Stimulated activated CD4-positive, alpha-beta T cell treated with anti-CD3 and anti-CD28 coated beads, TNF-alpha, amount 100 ng/mL, for 48 hours (primary cell): ENCODE results near the gene GFOD2.

Experiments
- DNase-seq, 3 donors: peaks; one replicate each; pipeline ENCODE4 v3.0.0-alpha.2; 2020; ENCODE audit warnings: low read depth in 3 of 3

Gene GFOD2

DNA sequence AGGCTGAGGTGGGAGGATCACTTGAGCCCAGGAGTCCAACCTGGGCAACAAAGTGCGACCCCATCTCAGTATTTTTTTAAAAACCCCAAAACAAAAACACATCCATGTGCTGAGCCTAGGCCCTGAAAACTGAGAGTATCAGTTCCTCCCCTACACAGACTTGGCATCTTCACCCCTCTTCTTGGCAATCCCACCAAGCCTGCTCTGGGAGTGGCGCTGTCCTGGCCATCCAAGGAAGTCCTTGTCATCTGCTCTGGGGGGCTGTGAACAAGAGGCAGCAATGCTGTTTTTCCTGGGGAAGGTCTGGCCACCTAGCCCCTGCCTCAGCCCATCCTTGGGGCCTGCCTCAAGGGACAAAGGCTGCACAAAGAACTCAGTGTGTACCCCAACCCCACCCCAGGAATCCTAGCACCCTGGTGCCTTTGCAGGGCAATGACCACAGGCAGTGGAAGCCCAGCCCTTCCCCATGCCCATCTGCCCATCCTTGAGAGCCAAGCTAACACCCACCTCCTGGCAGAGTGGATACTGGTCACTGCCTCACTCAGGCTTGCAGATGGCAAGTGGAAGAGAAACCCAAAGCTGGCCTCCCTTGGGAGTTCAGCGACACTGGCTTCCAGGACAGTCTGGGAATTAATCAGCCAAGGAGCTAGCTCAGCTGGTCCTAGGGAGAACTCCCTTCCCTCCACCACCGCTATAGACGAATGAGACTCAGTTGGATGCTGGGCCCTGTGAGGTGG lies 14.8 kb upstream of the GFOD2 start:
- no peak for DNase-seq

DNA sequence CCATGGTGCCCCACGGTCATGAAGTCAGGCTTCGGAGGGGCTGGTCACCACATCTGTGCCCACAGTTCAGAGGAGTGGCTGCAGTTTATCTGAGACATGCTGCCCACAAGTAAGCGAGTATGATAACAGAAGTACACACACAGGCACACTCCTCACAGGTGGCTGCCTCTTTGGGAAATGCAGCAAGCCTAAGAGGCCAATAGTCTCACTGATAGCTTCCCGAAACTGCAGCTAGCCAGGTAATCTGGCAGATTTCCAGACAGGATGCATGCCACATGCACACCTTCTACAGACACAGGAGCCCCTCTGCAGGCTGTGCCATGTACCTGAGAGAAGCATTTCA lies 12.6 kb upstream of the GFOD2 start:
- DNase-seq: no peak

DNA sequence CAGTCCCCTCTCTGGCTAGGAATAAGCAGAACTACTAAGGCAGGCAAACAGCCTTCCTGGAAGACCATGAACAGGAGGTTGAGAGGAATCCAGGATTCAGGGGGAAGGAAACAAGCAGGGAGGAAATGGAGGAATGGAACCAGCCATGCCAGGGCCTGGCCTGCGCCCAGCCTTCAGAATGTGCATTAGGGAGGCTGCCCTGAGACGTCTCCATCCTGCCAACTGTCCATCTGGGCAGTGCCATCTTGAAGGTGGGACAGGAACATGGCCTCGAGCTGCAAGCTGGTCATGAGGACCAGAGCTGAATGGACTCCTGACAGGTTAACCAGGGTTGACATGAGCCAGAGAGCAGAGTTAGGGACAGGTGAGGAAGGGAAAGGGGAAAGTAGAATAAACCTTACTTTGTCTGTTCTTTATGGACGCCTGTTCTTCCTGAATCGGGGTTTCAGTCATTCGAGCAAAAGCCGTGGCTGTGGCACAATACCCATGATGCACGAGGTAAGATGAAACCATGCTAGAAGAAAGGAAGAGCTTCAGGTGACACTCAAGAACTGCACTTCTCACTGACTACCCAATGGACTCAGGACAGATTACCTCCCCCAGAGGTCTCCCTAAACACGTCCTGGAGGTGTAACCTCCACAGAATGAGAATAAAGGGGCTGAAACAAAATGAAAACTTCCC lies 12.1 kb upstream of the GFOD2 start:
- DNase-seq: no peak

DNA sequence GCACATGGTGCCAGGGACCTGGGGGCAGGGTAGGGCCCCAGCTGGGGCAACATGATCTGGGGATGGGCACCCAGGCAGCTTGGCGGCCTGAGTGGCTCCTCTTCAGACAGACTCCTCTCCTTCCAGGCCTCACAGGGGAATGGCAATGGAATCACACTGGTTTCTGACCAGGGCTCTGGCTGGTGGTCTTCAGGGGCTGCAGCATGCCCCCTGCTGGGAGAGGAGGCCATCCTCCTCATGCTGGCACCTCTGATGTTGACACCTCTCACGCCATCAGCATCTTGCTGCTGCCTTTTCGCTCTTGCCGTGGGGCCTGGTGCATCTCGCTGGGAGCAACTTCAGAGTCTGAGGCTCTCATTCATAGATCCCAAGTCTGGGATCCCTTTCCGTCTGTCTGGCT lies 11.2 kb upstream of the GFOD2 start:
- no peak for DNase-seq

DNA sequence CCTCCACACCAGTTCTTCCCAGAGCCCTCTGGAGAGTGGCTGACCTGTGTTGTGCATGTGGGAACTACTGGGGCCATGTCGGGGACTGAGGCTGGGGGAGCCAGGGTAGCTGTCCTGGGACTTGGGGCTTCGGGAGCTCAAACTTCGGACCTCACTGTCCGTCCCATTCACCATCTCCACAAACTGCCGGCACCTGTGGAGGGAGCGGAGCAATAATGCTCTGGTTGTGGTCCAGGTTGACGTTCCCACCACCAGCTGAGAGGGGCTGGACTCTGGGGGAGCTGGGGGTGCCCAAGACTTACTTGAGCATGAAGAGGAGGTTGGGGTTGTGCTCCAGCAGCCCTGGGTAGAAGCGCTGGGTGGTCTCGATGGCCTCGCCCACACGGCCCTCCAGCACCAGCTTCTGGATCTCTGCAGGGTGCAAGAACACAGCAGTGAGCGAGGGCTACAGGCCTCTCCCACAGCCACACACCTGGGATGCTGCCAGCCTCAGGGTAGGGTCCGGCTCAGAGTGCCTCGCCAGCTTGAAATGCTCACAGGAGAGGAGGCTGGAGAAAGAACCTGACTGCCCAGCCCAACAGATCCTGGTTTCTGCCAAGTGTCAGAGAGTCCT lies 10.6 kb upstream of the GFOD2 start:
- no peak for DNase-seq

DNA sequence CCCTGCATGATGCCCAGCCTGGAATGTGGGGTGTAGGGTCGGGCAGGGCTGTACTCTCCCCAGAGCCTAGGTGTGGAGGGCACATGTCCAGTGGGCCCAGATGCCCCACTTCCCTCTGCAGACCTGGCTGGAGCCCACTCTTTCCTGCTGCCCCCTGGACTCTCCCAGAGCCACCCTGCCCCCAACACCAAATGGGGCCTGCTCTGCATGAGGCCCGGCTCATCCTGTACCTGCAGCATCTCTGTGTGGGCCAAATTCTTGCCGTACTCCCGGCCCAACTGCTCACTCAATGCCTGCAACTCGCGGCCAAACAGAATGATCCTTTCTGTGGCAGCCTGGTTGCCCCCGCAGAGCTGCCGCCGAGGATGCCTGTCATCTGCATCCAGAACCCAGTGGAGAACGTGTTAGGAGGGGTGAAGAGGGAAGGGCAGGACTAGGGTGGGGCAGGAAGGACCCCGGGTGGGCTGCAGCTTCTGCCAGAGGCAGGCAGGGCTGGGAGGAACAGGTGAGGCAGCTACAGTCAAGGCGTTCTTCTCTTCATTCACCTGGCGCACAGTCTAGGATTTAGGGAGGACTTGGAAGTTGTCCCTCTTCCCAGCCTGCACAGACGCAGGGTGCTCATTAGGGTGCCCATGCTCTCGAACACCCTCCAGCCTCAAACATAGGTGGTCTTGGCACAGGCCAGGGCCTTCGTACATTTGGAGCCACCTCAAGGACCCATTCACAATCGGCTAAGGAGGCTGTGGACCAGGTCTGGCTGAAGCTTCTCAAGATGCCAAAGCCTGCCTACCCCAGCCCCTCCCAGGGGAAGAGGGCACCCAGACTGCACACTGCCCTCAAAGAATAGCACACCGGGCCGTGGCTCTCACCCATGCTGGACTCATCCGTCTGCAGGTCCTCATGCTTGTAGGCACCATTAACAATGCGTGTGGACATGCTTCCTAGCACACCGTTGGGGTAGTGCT lies 8.7 kb upstream of the GFOD2 start:
- no peak for DNase-seq

DNA sequence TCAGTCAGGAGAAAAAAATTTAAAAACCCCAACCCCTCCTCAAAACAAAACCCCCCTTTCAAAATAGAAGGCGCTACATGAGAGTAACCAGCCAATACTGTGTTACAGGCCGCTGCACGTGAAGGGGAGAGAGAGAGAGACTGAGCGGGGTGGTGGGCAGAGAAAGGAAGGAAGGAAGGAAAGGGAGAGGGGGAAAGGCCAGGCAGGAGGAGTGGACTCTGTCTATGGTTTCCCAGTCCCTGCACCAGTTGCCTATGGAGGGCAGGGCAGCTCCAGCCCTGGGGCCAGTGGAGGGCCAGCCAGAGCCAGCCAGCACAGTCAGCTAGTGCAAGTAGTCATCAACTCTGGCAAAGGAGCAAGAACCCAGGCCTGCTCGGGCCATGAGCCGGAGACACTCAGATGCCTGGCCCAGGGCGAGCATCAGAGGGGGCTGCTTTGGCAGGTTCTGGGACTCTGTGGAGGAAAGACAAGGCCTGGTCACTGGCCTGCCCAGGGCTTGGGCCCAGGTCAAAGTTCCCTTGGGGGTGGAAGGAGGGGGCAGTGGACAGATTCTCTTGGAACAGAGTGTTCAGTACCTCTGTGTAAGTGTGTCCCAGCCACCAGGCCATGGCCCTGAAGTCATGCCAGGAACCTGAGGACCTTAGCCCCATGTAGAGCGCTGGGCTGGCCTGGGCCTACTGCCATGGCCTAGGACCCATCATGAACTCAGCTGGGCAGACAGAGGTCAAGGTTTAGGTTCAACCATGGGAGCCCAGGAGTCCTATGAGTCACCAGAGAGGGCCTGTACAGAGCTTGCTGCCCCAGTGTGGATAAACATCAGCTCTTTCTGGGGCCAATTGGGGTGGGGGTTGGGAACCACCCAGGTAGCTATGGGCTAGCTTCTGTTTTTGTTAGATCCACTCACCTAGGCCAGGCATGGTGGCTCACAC lies 7.3 kb upstream of the GFOD2 start:
- DNase-seq: no peak

DNA sequence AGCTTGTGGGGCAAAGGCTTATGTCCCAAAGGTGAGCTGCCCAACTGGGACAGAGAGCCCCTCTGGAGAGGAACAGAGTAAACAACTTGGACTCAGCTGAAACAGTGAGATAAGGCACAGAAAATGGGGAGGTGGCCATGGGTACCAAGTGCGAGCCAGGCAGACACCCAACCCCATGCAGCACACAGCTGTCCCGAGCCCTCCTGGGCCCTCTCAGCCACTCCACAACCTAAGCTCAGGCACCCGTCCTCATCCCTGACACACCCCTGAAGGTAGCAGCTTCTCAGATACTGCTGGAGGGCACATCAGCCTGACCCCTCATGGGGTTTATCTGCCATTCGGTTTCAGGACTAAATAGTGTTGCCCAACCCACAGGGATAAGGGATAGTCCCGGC lies 4.8 kb upstream of the GFOD2 start:
- DNase-seq: no peak

DNA sequence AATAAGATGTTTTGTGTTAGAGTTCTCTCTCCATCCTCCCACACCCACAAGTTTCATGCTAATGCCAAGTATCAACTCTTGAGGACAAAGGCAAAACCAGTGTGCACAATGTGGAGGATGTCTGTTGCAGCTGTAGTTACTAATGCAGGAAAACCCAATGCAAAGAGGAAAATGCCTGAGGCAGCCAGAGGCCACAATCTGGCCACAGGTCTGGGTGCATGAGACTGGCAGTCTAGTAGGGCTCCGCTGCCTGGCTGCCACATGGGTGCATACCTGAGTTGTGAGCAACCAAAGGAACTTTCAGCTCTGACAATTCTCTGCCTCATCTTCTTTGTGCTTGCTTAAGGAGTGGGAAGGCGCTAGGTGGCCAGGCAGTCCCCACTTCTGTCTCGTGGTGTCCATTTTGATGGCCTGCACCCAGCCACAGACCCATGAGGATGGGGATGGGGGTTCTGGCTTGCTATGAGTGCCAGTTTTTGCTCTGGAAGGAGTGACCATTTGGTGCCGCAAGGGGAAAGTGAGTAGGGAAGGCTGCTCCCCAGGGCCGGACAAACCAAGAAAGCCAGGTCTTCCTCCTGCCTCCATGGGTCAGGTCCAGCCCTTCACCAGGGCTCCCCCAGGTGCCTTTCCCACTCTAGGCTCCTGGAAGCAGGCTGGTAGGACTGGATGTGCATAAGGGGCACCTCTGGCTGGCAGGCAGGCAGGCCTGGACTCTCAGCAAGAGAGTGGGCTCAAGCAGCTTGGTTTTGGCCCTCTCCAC lies 4.2 kb upstream of the GFOD2 start:
- DNase-seq: no peak

DNA sequence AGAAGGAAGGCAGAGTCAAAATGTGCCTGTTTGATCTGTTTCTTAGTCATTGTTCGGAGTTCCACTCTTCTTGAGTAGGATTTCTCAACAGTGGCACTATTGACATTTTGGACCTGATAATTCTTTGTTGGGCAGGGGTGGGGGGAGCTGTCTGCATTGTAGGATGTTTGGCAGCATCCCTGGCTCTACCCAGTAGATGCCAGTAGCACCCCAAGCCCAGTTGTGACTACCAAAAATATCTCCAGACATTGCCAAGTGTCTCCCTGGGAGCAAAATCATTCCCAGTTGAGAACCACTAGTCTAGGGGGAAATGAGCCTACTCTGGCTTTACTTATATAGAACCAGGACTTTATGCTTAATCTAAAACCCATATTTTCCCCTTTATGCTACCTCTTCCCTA lies 1.1 kb upstream of the GFOD2 start:
- DNase-seq: no peak

DNA sequence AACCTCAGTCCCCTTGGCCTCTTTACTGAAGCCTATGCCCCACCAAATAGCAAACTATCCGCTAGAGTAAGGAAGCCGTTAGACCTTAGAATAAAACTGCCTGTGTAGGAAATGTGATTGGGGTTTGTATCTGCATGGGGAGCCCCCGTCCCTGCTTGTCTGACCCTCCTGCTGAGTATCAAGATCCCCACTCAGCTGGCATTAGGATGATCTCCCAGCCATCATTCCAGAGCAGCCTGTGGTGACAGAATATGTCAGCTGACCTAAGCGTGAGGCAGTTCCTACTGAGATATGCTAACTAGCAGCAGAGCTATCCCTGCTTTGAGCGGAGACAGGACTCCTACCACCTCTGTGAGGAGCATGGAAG lies 645 bp upstream of the GFOD2 start:
- DNase-seq: no peak

DNA sequence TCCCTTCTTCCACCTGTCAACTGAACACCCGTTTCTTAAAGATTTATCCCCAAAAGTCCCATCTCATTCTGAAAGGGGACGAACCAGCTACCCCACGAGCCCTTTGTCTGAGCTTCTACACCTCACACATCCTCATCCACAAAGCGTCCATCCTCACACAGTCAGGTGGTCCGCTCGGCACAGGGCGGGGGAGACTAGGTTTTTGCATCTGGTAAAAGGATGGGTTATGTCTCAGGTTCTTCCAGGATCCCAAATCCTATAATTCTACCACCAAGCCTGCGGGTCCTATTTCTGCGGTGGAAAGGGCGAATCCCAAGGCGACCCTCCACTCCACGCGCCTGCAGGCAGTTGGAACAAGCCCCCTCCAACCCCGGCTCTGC lies 458 bp downstream of the GFOD2 start:
- no peak for DNase-seq

DNA sequence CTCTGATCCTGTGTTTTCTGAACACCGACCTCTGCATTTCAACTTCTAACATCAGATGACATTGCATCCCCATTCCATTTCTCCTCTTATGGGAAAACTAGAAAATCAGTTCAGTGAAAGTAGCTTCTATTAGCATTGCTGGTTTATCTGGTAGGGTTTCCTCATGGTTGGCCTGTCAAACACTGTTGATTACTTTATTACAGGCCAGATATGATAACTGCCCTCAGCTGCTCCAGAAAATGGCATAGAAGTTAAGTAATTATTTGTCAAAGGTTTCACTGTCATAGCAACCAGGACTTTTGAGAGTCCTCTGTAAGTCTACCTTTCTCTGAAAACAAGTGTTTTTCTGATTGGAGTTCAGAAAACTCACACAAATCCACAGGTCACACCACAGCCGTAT lies 3.0 kb downstream of the GFOD2 start:
- no peak for DNase-seq

DNA sequence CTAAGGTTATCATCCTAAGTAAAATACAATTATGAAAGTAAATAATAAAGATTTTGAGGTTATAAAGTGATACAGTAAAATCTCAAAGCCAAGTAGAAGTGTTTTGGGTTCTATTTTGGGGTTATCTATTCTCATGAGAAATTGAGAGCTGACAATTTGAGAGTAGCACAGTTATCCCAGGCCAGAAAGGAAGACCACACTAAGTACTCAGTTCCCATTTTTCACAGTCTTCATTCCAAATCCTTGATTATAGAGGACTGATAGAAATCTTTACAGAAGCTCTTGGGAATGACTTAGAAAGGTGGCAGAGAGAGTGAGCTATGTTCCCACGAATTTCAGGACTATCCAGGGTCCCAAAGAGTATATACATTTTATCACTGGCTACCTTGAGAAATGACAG lies 4.6 kb downstream of the GFOD2 start:
- DNase-seq: no peak

DNA sequence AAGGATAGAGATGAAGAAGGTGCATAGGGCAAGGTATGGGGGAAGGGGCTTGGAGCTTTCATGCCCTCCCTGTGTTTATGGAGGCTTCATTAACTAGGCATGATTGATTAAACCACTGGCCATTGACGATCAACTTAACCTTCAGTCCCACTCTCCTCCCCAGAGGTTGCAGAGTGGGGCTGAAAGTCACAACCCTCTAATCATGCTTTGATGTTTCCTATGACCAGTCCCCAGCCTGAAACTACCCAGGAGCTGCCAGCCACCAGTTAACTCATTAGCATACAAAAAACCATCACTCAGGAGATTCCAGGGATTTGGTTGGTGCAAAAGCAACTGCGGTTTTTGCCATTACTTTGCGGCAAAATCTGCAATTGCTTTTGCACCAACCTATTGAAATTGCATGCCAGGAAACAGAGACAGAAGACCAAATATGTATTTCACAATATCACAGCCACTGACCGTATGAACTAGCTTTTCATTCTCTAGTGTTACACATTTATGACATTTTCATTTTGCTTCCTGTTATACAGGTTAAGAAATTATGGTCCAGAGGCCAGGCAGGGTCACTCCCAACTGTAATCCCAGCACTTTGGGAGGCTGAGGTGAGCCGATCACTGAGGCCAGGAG lies 5.4 kb downstream of the GFOD2 start:
- DNase-seq: no peak

DNA sequence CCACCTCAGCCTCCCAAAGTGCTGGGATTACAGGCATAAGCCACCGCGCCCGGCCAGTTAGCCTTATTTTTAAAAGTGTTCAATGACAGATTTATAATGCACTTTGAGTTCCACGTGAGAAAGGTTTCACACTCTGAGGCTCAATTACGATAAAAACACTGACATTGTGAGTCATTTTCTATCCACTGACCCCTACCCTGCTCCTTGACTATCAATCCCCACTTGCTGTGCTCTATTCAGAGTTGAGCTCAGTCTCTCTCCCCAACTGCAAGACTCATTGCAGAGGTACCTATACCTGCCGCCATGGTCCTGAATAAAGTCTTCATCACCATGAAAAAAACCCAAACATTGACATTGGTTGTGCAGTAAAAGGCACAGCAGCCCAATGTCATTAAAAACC lies 8.5 kb downstream of the GFOD2 start:
- no peak for DNase-seq

DNA sequence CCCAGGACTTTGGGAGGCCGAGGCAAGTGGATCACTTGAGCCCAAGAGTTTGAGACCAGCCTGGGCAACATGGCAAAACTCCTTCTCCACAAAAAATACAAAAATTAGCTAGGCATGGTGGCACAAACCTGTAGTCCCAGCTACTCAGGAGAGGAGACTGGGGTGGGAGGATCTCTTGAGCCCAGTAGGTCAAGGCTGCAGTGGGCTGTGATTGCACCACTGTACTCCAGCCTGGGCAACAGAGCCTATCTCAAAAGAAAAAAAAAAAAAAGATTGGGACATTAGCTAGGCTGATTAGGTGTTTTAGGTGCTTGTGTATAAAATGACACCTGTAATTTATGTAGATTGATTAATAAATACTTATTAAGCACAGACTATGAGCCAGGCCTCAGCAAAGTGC lies 10.1 kb downstream of the GFOD2 start:
- no peak for DNase-seq

DNA sequence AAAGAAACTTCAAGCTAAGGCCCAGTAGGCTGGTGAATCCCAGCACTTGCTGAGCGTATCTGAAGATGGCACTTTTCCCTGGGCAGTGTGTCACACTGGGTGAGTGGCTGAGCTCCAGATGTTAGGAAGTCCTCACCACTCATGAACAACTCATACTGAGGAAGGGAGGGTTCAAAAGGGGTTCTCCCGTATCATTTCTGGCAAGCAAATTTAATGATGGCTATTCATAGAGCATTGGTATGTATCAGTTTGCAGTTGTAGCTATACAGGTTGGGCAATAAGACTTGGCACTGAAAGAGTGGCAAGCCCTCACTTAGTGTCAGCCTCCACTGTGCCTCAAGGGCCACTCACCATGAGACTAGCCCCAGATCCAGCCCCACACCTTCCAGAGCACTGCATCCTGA lies 10.7 kb downstream of the GFOD2 start:
- DNase-seq: no peak

DNA sequence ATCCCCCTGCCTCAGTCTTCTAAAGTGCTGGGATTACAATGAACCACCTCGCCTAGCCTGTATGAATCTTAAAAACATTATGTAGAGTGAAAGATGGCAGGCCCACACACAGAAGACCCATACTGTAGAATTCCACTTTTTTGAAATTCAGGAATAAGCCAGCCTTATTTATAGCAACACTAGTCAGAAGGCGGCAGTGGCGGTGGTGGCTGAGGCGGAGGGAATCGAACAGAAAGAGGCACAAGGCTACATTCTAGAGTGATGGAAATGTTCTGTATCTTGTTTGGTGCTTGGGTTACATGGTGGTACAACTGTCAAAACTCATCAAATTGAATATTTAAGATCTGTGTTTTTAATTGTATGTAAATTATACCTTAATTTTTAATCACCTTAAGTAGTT lies 11.3 kb downstream of the GFOD2 start:
- DNase-seq: no peak

DNA sequence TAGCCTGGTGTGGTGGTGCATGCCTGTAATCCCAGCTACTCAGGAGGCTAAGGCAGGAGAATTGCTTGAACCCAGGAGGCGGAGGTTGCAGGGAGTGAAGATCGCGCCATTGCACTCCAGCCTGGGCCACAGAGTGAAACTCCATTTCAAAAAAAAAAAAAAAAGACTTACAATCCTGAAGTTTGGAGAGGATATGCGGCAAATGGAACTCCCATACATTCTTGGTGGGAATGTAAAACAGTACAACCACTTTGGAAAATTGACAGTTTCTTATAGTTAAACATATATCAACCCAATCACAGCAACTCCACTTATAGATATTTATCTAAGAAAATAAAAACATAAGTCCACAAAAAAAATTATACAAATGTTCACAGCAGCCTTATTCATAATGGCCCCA lies 11.9 kb downstream of the GFOD2 start:
- DNase-seq: no peak
